ENCODE results near the gene ZNF367.

The ZNF367 gene

DNA sequence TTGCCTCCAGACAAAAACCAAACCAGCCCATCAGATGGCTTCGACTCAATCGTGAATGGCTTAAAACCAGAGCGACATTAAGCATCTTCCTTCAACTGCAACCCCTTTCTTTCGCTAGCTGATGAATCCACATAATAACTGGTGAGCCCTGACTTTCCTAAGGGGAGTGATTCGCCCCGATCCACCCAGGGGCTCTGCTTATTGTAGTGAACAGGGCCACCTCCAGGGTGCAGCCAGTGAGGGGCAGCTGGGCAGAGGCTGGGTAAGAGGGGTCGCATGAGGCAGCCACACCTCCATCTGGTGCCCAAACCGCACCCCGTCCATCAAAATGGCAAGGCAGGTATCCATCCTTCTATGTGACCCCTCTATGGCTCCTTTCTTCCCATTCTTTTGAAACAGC lies 72.6 kb downstream of the ZNF367 start:
- no peak for TF ChIP-seq PPARA (CRISPR knock-in tag; IDR thresholded peaks at IDR 0.05; ENCODE audit: borderline replicate concordance)
- TF ChIP-seq OSR1 (CRISPR knock-in tag; IDR thresholded peaks at IDR 0.05), result no peak
- no peak for TF ChIP-seq PATZ1 (CRISPR knock-in tag; IDR thresholded peaks at IDR 0.05; ENCODE audit: borderline replicate concordance)
- TF ChIP-seq CSRNP3 (CRISPR knock-in tag; IDR thresholded peaks at IDR 0.05), result no peak
- TF ChIP-seq SNAI2 (CRISPR knock-in tag; IDR thresholded peaks at IDR 0.05), result no peak
- TF ChIP-seq ZFP30 (CRISPR knock-in tag; IDR thresholded peaks at IDR 0.05), result no peak
- TF ChIP-seq ZNF565 (CRISPR knock-in tag; conservative IDR thresholded peaks at IDR 0.05; ENCODE audit: low read depth), result no peak
- no peak for TF ChIP-seq ZC3H10 (CRISPR knock-in tag; IDR thresholded peaks at IDR 0.05)
- TF ChIP-seq RARB (CRISPR knock-in tag; IDR thresholded peaks at IDR 0.05), result no peak
- no peak for TF ChIP-seq ZNF70 (CRISPR knock-in tag; IDR thresholded peaks at IDR 0.05)
- TF ChIP-seq ISL1 (CRISPR knock-in tag; IDR thresholded peaks at IDR 0.05), result no peak
- TF ChIP-seq, protein P1, sequence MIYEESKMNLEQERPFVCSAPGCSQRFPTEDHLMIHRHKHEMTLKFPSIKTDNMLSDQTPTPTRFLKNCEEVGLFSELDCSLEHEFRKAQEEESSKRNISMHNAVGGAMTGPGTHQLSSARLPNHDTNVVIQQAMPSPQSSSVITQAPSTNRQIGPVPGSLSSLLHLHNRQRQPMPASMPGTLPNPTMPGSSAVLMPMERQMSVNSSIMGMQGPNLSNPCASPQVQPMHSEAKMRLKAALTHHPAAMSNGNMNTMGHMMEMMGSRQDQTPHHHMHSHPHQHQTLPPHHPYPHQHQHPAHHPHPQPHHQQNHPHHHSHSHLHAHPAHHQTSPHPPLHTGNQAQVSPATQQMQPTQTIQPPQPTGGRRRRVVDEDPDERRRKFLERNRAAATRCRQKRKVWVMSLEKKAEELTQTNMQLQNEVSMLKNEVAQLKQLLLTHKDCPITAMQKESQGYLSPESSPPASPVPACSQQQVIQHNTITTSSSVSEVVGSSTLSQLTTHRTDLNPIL (CRISPR knock-in tag; IDR thresholded peaks at IDR 0.05; ENCODE audit: low read depth), result no peak
- TF ChIP-seq CSDC2 (CRISPR knock-in tag; IDR thresholded peaks at IDR 0.05), result no peak
- no peak for TF ChIP-seq ZFP3 (CRISPR knock-in tag; IDR thresholded peaks at IDR 0.05)
- no peak for TF ChIP-seq ESRRG (CRISPR knock-in tag; IDR thresholded peaks at IDR 0.05)
- TF ChIP-seq GLIS3 (CRISPR knock-in tag; IDR thresholded peaks at IDR 0.05), result no peak
- TF ChIP-seq BACH2 (CRISPR knock-in tag; IDR thresholded peaks at IDR 0.05; ENCODE audit: borderline replicate concordance), result no peak
- TF ChIP-seq, protein P2, sequence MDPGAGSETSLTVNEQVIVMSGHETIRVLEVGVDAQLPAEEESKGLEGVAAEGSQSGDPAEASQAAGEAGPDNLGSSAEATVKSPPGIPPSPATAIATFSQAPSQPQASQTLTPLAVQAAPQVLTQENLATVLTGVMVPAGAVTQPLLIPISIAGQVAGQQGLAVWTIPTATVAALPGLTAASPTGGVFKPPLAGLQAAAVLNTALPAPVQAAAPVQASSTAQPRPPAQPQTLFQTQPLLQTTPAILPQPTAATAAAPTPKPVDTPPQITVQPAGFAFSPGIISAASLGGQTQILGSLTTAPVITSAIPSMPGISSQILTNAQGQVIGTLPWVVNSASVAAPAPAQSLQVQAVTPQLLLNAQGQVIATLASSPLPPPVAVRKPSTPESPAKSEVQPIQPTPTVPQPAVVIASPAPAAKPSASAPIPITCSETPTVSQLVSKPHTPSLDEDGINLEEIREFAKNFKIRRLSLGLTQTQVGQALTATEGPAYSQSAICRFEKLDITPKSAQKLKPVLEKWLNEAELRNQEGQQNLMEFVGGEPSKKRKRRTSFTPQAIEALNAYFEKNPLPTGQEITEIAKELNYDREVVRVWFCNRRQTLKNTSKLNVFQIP (CRISPR knock-in tag; IDR thresholded peaks at IDR 0.05; ENCODE audit: borderline replicate concordance, low read depth), result no peak
- no peak for TF ChIP-seq ARNTL (CRISPR knock-in tag; IDR thresholded peaks at IDR 0.05; ENCODE audit: borderline replicate concordance, low read depth)
- ATAC-seq, result peak; percentile 8; the same call in 1 of the 3 replicates

- TF ChIP-seq ZFP30 (CRISPR knock-in tag; IDR thresholded peaks at IDR 0.05) (no peak), PATZ1 (CRISPR knock-in tag; IDR thresholded peaks at IDR 0.05; ENCODE audit: borderline replicate concordance) (no peak), ZNF565 (CRISPR knock-in tag; conservative IDR thresholded peaks at IDR 0.05; ENCODE audit: low read depth) (no peak), GLIS3 (CRISPR knock-in tag; IDR thresholded peaks at IDR 0.05) (no peak), TCF4 (CRISPR knock-in tag; IDR thresholded peaks at IDR 0.05; ENCODE audit: borderline replicate concordance) (no peak), ZNF70 (CRISPR knock-in tag; IDR thresholded peaks at IDR 0.05) (no peak), ZC3H10 (CRISPR knock-in tag; IDR thresholded peaks at IDR 0.05) (no peak), RARB (CRISPR knock-in tag; IDR thresholded peaks at IDR 0.05) (no peak), ZNF8 (CRISPR knock-in tag; IDR thresholded peaks at IDR 0.05) (no peak), ARNTL (CRISPR knock-in tag; IDR thresholded peaks at IDR 0.05; ENCODE audit: borderline replicate concordance, low read depth) (no peak), ZFP3 (CRISPR knock-in tag; IDR thresholded peaks at IDR 0.05) (no peak), CSDC2 (CRISPR knock-in tag; IDR thresholded peaks at IDR 0.05) (no peak), TSHZ2 (CRISPR knock-in tag; IDR thresholded peaks at IDR 0.05) (no peak), PPARA (CRISPR knock-in tag; IDR thresholded peaks at IDR 0.05; ENCODE audit: borderline replicate concordance) (no peak), TOX (CRISPR knock-in tag; IDR thresholded peaks at IDR 0.05; ENCODE audit: borderline replicate concordance) (no peak), OSR1 (CRISPR knock-in tag; IDR thresholded peaks at IDR 0.05) (no peak), SNAI2 (CRISPR knock-in tag; IDR thresholded peaks at IDR 0.05) (no peak), ISL1 (CRISPR knock-in tag; IDR thresholded peaks at IDR 0.05) (no peak)
- TF ChIP-seq, protein P2 (CRISPR knock-in tag; IDR thresholded peaks at IDR 0.05; ENCODE audit: borderline replicate concordance, low read depth), result no peak
- TF ChIP-seq, protein P1 (CRISPR knock-in tag; IDR thresholded peaks at IDR 0.05; ENCODE audit: low read depth), result no peak
- peak; percentile 70 for ATAC-seq
Observed at GRCh38 chr9:96344458-96345180, 73.6 kb downstream of the ZNF367 start.

Data from SK-N-SH treated with all-trans-retinoic acid at 6 μM for 48 hours (cell line).